ENCODE results near the gene MARCHF3.

DNA sequence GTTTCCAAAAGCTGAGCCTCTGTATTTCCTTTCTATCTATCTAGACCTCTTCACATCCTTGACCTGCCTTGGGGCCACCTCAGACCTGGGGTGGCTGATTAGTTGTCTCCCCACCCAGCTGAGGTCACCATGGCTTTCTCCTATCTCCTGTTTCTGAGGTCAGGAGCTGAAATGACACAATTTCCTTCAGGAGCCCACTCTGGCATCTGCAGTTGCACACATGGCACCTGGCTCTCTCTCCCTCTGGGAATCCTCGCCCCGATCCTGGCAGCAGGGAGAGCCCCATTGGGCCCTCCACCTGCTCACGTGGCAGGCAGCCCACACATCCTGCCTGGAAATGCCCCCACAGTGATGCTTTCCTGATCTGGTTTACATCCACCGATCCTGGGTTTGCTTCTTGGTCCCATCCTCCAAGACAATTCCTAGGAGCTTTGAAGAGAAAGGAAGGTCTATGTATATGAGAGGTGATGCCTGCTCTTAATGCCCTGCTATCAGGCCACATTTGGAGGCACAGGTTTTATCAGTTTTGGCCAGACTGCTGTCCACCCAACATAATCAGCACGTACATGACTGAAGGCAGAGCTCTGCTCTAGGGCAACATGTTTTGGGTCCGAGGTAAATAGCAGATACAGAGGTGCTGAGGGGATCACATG, 53.7 kb downstream of the MARCHF3 start:
- TF ChIP-seq, protein P1, sequence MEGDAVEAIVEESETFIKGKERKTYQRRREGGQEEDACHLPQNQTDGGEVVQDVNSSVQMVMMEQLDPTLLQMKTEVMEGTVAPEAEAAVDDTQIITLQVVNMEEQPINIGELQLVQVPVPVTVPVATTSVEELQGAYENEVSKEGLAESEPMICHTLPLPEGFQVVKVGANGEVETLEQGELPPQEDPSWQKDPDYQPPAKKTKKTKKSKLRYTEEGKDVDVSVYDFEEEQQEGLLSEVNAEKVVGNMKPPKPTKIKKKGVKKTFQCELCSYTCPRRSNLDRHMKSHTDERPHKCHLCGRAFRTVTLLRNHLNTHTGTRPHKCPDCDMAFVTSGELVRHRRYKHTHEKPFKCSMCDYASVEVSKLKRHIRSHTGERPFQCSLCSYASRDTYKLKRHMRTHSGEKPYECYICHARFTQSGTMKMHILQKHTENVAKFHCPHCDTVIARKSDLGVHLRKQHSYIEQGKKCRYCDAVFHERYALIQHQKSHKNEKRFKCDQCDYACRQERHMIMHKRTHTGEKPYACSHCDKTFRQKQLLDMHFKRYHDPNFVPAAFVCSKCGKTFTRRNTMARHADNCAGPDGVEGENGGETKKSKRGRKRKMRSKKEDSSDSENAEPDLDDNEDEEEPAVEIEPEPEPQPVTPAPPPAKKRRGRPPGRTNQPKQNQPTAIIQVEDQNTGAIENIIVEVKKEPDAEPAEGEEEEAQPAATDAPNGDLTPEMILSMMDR (conservative IDR thresholded peaks at IDR 0.05; ENCODE audit: low read depth, low read length) = no peak
- TF ChIP-seq EZH2 (IDR thresholded peaks at IDR 0.05; ENCODE audit: borderline replicate concordance, low read depth, low read length, poor library complexity, severe bottlenecking) = no peak

All from A673 (cell line).